Right ventricle myocardium inferior (tissue), 1 donor: ENCODE results near the gene BDH1. TPM values are rescaled to one million over a fixed set of nuclear protein-coding genes. Genes with fewer than 3 reads are reported as not detected.
"Not testable (repeated sequence)": the region's sequence is repeated elsewhere in the genome, so short reads cannot be mapped to it uniquely, and the experiment has no call there.

Experiments
- ATAC-seq: fragments of 200-7000 bp; cut with Tn5 transposase; one replicate; pipeline ENCODE4 v1.9.1; 2020; ENCODE audit warnings: mild to moderate bottlenecking, moderate library complexity
- DNase-seq: peaks from one replicate; pipeline ENCODE4 v3.0.0; 2021; ENCODE audit errors: missing footprints
- intact Hi-C: fragments of 100-400 bp; cut with DNase I; formaldehyde crosslinking; loops from one replicate; pipeline ENCODE4 v1.11.0; 2022
- total RNA-seq: library from RNA; stranded (reverse); fragmentation: NEBNext Ultra II Directional; extraction: Animal tissue kit (Norgen Biotek cat#: 25700); gene quantifications from one replicate; pipeline ENCODE4 v1.2.1, GENCODE V29; 2021
- donor health status: DM: no; HTN: yes; CAD: no; lungs with severe emphysema.

Gene BDH1
- total RNA-seq, 1 donor from 2014 or later, result 43.1 TPM

- intact Hi-C loops, result no loop called here
- ATAC-seq, result no peak
Observed at GRCh38 chr3:197584733-197585132, 29.0 kb upstream of the BDH1 start.

GRCh38 chr3:197583371-197583770 lies 27.6 kb upstream of the BDH1 start:
- intact Hi-C loops, result no loop called here
- no peak for ATAC-seq
- no peak for DNase-seq

More at GRCh38 chr3:197584733-197585132, 29.0 kb upstream of the BDH1 start:
- DNase-seq, result no peak

- intact Hi-C loops, result no loop called here
- ATAC-seq (no peak), DNase-seq (no peak)
Observed at GRCh38 chr3:197580253-197580691, 24.5 kb upstream of the BDH1 start.

- intact Hi-C loops, result no loop called here
- DNase-seq, result no peak
- ATAC-seq, result no peak
Observed at GRCh38 chr3:197578376-197578775, 22.6 kb upstream of the BDH1 start.

GRCh38 chr3:197577366-197578074 lies 21.8 kb upstream of the BDH1 start:
- no peak for ATAC-seq
- intact Hi-C loops, result no loop called here
- DNase-seq, result no peak

- ATAC-seq, result no peak
- no peak for DNase-seq
Observed at GRCh38 chr3:197576838-197577237, 21.1 kb upstream of the BDH1 start.

GRCh38 chr3:197575362-197575761 lies 19.6 kb upstream of the BDH1 start:
- ATAC-seq (no peak), DNase-seq (no peak)
- intact Hi-C loops, result no loop called here

More at GRCh38 chr3:197576838-197577237, 21.1 kb upstream of the BDH1 start:
- intact Hi-C loops, result no loop called here

- intact Hi-C loops, DNase-seq, ATAC-seq: not testable (repeated sequence)
Observed at GRCh38 chr3:197574396-197574991, 18.7 kb upstream of the BDH1 start.

GRCh38 chr3:197573048-197573767 lies 17.4 kb upstream of the BDH1 start:
- intact Hi-C loops, result no loop called here
- ATAC-seq (no peak), DNase-seq (no peak)

- DNase-seq, ATAC-seq, intact Hi-C loops: not testable (repeated sequence)
Observed at GRCh38 chr3:197571880-197572172, 16.1 kb upstream of the BDH1 start.

GRCh38 chr3:197571074-197571879 lies 15.5 kb upstream of the BDH1 start:
- ATAC-seq, DNase-seq, intact Hi-C loops: not testable (repeated sequence)

- not testable (repeated sequence) for ATAC-seq
Observed at GRCh38 chr3:197569433-197569832, 13.7 kb upstream of the BDH1 start.

GRCh38 chr3:197567904-197568681 lies 12.3 kb upstream of the BDH1 start:
- intact Hi-C loops, result no loop called here
- no peak for DNase-seq
- ATAC-seq, result no peak

More at GRCh38 chr3:197569433-197569832, 13.7 kb upstream of the BDH1 start:
- intact Hi-C loops, DNase-seq: not testable (repeated sequence)

GRCh38 chr3:197566155-197566554 lies 10.4 kb upstream of the BDH1 start:
- ATAC-seq, DNase-seq: not testable (repeated sequence)

GRCh38 chr3:197564097-197564843 lies 8.5 kb upstream of the BDH1 start:
- intact Hi-C loops, result no loop called here
- no peak for DNase-seq
- no peak for ATAC-seq

More at GRCh38 chr3:197566155-197566554, 10.4 kb upstream of the BDH1 start:
- intact Hi-C loops, result not testable (repeated sequence)

- intact Hi-C loops, result no loop called here
- ATAC-seq (no peak), DNase-seq (no peak)
Observed at GRCh38 chr3:197562398-197563251, 6.9 kb upstream of the BDH1 start.

- intact Hi-C loops, result no loop called here
- ATAC-seq (no peak), DNase-seq (no peak)
Observed at GRCh38 chr3:197561926-197562325, 6.2 kb upstream of the BDH1 start.
